Measurements from ENCODE around the gene SMARCD1.

SMARCD1 gene

GRCh38 chr12:50084775-50085614, at the start of gene SMARCD1:
TSS of gene SMARCD1 (plus strand) at chr12:50085342. CDS start at chr12:50085370, 28 bp downstream.
- peak; percentile 94 for DNase-seq (ENCODE audit: low spot score)

GRCh38 chr12:50038336-50038735, 46.8 kb upstream of the SMARCD1 start:
- no peak for DNase-seq (ENCODE audit: low spot score)

GRCh38 chr12:50039151-50039835, 45.8 kb upstream of the SMARCD1 start:
- DNase-seq (ENCODE audit: low spot score): peak; percentile 85

GRCh38 chr12:50040657-50041056, 44.5 kb upstream of the SMARCD1 start:
- no peak for DNase-seq (ENCODE audit: low spot score)

GRCh38 chr12:50041062-50041860, 43.9 kb upstream of the SMARCD1 start:
- no peak for DNase-seq (ENCODE audit: low spot score)

GRCh38 chr12:50041962-50042361, 43.2 kb upstream of the SMARCD1 start:
- DNase-seq (ENCODE audit: low spot score): no peak

GRCh38 chr12:50042693-50043092, 42.4 kb upstream of the SMARCD1 start:
- no peak for DNase-seq (ENCODE audit: low spot score)

GRCh38 chr12:50043308-50043707, 41.8 kb upstream of the SMARCD1 start:
- no peak for DNase-seq (ENCODE audit: low spot score)

- no peak for DNase-seq (ENCODE audit: low spot score)
Measured at GRCh38 chr12:50043854-50044253, 41.3 kb upstream of the SMARCD1 start.

GRCh38 chr12:50047693-50048250, 37.4 kb upstream of the SMARCD1 start:
- DNase-seq (ENCODE audit: low spot score): no peak

- no peak for DNase-seq (ENCODE audit: low spot score)
Measured at GRCh38 chr12:50049254-50050118, 35.7 kb upstream of the SMARCD1 start.

GRCh38 chr12:50050119-50050385, 35.1 kb upstream of the SMARCD1 start:
- no peak for DNase-seq (ENCODE audit: low spot score)

- no peak for DNase-seq (ENCODE audit: low spot score)
Measured at GRCh38 chr12:50050410-50051098, 34.6 kb upstream of the SMARCD1 start.

GRCh38 chr12:50051101-50051806, 33.9 kb upstream of the SMARCD1 start:
- DNase-seq (ENCODE audit: low spot score): no peak

- DNase-seq (ENCODE audit: low spot score): no peak
Measured at GRCh38 chr12:50052544-50052943, 32.6 kb upstream of the SMARCD1 start.

- no peak for DNase-seq (ENCODE audit: low spot score)
Measured at GRCh38 chr12:50052964-50053363, 32.2 kb upstream of the SMARCD1 start.

GRCh38 chr12:50053583-50053982, 31.6 kb upstream of the SMARCD1 start:
- no peak for DNase-seq (ENCODE audit: low spot score)

GRCh38 chr12:50055831-50056638, 29.1 kb upstream of the SMARCD1 start:
- DNase-seq (ENCODE audit: low spot score): peak; percentile 62

- no peak for DNase-seq (ENCODE audit: low spot score)
Measured at GRCh38 chr12:50056639-50056976, 28.5 kb upstream of the SMARCD1 start.

Data from NAMALWA (cell line).